Tibial nerve (tissue), 3 donors: ENCODE measurements around the gene SYNJ2.

Experiments
- POLR2A ChIP-seq, 2 donors: fragments of 450-650 bp; IDR thresholded peaks; one replicate each; pipeline ENCODE4 v1.6.1; 2017; ENCODE audit warnings: antibody characterized with exemption in 2 of 2, mild to moderate bottlenecking in 2 of 2, moderate library complexity in 2 of 2
- TF ChIP-seq, protein P1 (sequence below), 5 experiments: fragments of 200-600 bp in 3 of 5; fragments of 450-650 bp in 2 of 5; sonication (generic) in 3 of 5; IDR thresholded peaks; one replicate each; pipeline ENCODE4 v1.5.1; 2016 to 2019; ENCODE audit warnings: antibody characterized with exemption in 5 of 5, mild to moderate bottlenecking in 3 of 5, moderate library complexity in 2 of 5

DNA sequence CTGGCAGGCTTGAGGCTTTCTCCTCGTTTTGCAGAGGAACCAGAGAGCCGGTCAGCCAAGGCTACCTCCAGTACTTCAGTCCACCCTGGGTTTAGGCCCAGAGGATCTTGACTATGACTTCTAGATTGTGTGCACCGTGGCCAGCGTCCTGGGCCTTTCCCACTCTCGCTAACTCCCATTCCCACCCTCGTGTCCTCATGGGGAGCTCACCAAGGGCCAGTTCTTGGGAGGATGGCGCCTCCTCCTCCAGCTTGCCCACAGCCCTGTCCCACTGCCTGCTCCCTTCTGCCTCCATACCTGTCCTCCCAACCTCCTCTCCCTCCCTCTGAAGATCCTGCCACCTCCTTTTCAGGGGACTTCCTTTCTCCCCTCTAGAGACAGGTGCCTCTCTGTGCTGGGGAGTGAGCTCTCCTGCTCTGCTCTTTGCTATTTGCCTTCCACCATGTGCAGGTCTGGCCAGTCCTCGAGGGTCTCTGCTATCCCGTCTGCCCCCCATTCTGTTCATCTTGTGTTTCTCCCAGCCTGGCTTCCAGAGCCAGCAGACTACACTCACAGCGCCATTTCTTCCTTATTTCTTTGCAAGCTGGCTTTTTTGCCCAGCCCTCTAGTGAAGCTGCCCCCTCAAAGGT lies 4.4 kb upstream of the SYNJ2 start:
- TF ChIP-seq, protein P1, sequence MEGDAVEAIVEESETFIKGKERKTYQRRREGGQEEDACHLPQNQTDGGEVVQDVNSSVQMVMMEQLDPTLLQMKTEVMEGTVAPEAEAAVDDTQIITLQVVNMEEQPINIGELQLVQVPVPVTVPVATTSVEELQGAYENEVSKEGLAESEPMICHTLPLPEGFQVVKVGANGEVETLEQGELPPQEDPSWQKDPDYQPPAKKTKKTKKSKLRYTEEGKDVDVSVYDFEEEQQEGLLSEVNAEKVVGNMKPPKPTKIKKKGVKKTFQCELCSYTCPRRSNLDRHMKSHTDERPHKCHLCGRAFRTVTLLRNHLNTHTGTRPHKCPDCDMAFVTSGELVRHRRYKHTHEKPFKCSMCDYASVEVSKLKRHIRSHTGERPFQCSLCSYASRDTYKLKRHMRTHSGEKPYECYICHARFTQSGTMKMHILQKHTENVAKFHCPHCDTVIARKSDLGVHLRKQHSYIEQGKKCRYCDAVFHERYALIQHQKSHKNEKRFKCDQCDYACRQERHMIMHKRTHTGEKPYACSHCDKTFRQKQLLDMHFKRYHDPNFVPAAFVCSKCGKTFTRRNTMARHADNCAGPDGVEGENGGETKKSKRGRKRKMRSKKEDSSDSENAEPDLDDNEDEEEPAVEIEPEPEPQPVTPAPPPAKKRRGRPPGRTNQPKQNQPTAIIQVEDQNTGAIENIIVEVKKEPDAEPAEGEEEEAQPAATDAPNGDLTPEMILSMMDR (IDR thresholded peaks at IDR 0.05): no peak
- no peak for TF ChIP-seq POLR2A (IDR thresholded peaks at IDR 0.05)
